Right atrium auricular region (tissue), 2 donors: ENCODE measurements around the gene EPN2. TPM values are rescaled to one million over a fixed set of nuclear protein-coding genes. Genes with fewer than 3 reads are reported as not detected.
A peak's percentile ranks its signal among the peaks of the same experiment; 100 is the strongest.
"Not testable (repeated sequence)": the region's sequence is repeated elsewhere in the genome, so short reads cannot be mapped to it uniquely, and the experiment has no call there.

ENCODE experiments used
- DNase-seq: peaks from one replicate; pipeline ENCODE4 v3.0.0-alpha.2; 2019; ENCODE audit warnings: low spot score
- H3K27ac ChIP-seq, 2 donors: fragments of 200-600 bp; sonication (generic); 1 replicate in 1 of 2; 2 replicates in 1 of 2; pipeline ENCODE4 v1.5.1; 2016 to 2019
- H3K27me3 ChIP-seq, 2 donors: fragments of 200-600 bp; sonication (generic); one replicate each; pipeline versions ENCODE4 v1.5.1 to v1.6.0; 2017 to 2019
- H3K36me3 ChIP-seq: fragments of 200-600 bp; sonication (generic); one replicate; pipeline ENCODE4 v1.5.1; 2016
- H3K4me1 ChIP-seq, 2 donors: fragments of 200-600 bp; sonication (generic); one replicate each; pipeline versions ENCODE4 v1.5.1 to v1.6.0; 2017 to 2019
- H3K4me3 ChIP-seq, 2 donors: fragments of 200-600 bp; sonication (generic); 1 replicate in 1 of 2; 2 replicates in 1 of 2; pipeline ENCODE4 v1.5.1; 2017 to 2019; ENCODE audit warnings: mild to moderate bottlenecking in 1 of 2, moderate library complexity in 1 of 2
- H3K9me3 ChIP-seq, 2 donors: fragments of 200-600 bp; sonication (generic); one replicate each; pipeline ENCODE4 v1.5.1; 2019
- CTCF ChIP-seq, 2 donors: fragments of 200-600 bp; sonication (generic); IDR thresholded peaks; one replicate each; pipeline ENCODE4 v1.5.1; 2019; ENCODE audit warnings: antibody characterized with exemption in 2 of 2
- total RNA-seq, 2 donors: library from RNA; depleted of rRNA; stranded (reverse); fragments of >200 nt; gene quantifications; one replicate each; pipeline ENCODE4 v1.1.0, GENCODE V29; 2016

Gene EPN2
- total RNA-seq, 2 donors from 2014 or later = 68.0 to 73.1 TPM

- H3K9me3 ChIP-seq, H3K27ac ChIP-seq, H3K4me3 ChIP-seq, H3K4me1 ChIP-seq, DNase-seq, H3K36me3 ChIP-seq, H3K27me3 ChIP-seq: not testable (repeated sequence)
Measured at GRCh38 chr17:19220195-19220594, 17.0 kb upstream of the EPN2 start.

GRCh38 chr17:19226610-19227588 lies 10.3 kb upstream of the EPN2 start:
- not testable (repeated sequence) for H3K4me1 ChIP-seq, H3K27me3 ChIP-seq, H3K27ac ChIP-seq, DNase-seq, H3K9me3 ChIP-seq, H3K4me3 ChIP-seq, H3K36me3 ChIP-seq

GRCh38 chr17:19234676-19235075 lies 2.5 kb upstream of the EPN2 start:
- not testable (repeated sequence) for H3K27me3 ChIP-seq, H3K9me3 ChIP-seq, DNase-seq, H3K4me3 ChIP-seq, H3K36me3 ChIP-seq, H3K27ac ChIP-seq
- peaks cover 0 to 14% of the 10 kb centered on the region in 2 donors for H3K4me1 ChIP-seq

- not testable (repeated sequence) for H3K27me3 ChIP-seq, DNase-seq, H3K36me3 ChIP-seq, H3K9me3 ChIP-seq
- Histone ChIP-seq H3K27ac (peak overlapping the region in 1 of 2 donors; percentile 96), H3K4me1 (peaks cover 0 to 20% of the 10 kb centered on the region in 2 donors), H3K4me3 (peak overlapping the region in 1 of 2 donors; percentile 99)
Measured at GRCh38 chr17:19236351-19237138, 621 bp upstream of the EPN2 start.

- H3K36me3 ChIP-seq = no peaks in the 10 kb centered on the region
- no peak for DNase-seq
- peak overlapping the region; percentile 92 to 99 for H3K4me3 ChIP-seq
- H3K9me3 ChIP-seq = no peaks in the 10 kb centered on the region
- peak overlapping the region; percentile 96 for H3K27ac ChIP-seq
- TF ChIP-seq CTCF (IDR thresholded peaks at IDR 0.05) = peak in 1 of 2 donors; percentile 36
- H3K27me3 ChIP-seq = no peaks in the 10 kb centered on the region
- peaks cover 0 to 31% of the 10 kb centered on the region in 2 donors for H3K4me1 ChIP-seq
Measured at GRCh38 chr17:19237389-19238166, 412 bp downstream of the EPN2 start.

- no peak for TF ChIP-seq CTCF (IDR thresholded peaks at IDR 0.05)
- Histone ChIP-seq H3K4me1 (peaks cover 0 to 36% of the 10 kb centered on the region in 2 donors), H3K36me3 (no peaks in the 10 kb centered on the region), H3K9me3 (no peaks in the 10 kb centered on the region), H3K27me3 (no peaks in the 10 kb centered on the region), H3K27ac (peak overlapping the region; percentile 96), H3K4me3 (peak overlapping the region; percentile 92 to 99)
- DNase-seq = no peak
Measured at GRCh38 chr17:19238167-19238505, 970 bp downstream of the EPN2 start.

GRCh38 chr17:19239544-19239943 lies 2.4 kb downstream of the EPN2 start:
- Histone ChIP-seq H3K27ac (peak overlapping the region; percentile 96), H3K4me1 (peaks cover 0 to 48% of the 10 kb centered on the region in 2 donors), H3K4me3 (peak overlapping the region in 1 of 2 donors; percentile 99), H3K36me3 (no peaks in the 10 kb centered on the region), H3K27me3 (no peaks in the 10 kb centered on the region), H3K9me3 (no peaks in the 10 kb centered on the region)
- DNase-seq = no peak
- no peak for TF ChIP-seq CTCF (IDR thresholded peaks at IDR 0.05)
